HG02938 (cell line): ENCODE measurements around the gene NPAS3.

Source experiments
- ATAC-seq: cut with Tn5 transposase; IDR thresholded peaks from one replicate; pipeline ENCODE4 v1.9.1; 2021; ENCODE audit warnings: mild to moderate bottlenecking, moderate library complexity; ENCODE audit not compliant: unreplicated experiment

The NPAS3 gene

DNA sequence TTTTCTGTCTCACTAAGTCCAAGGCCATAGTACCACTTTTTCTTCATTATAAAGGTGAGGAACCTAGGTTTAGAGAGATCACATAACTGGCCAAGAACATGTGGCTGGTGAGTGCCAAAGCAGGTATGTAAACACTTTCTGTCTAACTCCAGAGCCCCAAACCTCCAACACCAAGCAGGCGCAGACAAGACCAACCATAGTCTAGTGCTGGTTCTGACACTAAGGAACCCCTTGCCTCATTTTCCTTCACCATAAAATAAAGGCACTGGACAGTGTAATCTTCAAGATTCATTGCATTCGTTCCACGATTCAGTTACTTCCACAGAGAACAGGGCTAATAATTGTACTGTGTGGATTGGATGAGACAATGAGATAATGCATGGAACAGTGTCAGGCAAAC, 71.0 kb downstream of the NPAS3 start:
- ATAC-seq: no peak

- ATAC-seq: no peak
These were observed 71.8 kb downstream of the NPAS3 start for GRCh38 chr14:33010495-33010894.

DNA sequence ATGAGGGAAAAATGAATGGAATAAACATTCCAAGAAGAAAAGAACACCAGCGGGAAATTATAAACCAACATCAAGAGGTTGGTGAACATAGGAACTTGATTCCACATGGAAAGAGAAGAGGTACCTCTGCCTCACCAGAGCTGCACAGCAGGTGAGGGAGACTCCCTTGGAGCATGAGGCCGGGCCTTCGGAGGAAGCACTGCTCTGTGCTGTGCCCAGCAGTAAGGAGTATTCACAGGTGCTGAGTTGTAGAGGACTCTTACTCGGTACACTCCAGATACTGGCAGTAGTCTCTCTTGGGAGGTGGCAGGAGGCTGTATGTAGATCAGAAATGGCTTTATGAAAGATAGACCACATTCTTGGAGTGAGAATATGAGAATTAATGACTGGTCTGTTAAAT, 76.0 kb downstream of the NPAS3 start:
- no peak for ATAC-seq

GRCh38 chr14:33016613-33017012, 77.9 kb downstream of the NPAS3 start:
- ATAC-seq: no peak

DNA sequence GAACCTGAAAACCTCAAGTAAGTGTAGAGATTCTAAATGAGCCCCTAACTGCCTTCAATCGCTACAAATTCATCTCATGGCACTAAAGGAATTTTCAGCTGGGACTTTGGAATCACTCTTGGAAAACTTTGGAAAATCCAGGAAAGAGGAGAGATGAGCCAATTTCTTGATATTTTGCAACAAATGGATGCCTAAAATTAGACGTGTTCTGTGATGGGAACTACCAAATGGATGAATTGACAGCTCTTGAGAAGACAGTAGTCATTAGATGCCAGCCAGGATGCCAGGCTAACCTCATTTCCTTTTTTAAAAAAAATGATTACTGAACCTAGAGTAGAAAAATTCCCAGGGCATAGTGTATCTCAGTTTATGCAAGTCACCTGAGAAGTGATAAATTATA, 78.3 kb downstream of the NPAS3 start:
- ATAC-seq: no peak

GRCh38 chr14:33019346-33019745, 80.7 kb downstream of the NPAS3 start:
- no peak for ATAC-seq

DNA sequence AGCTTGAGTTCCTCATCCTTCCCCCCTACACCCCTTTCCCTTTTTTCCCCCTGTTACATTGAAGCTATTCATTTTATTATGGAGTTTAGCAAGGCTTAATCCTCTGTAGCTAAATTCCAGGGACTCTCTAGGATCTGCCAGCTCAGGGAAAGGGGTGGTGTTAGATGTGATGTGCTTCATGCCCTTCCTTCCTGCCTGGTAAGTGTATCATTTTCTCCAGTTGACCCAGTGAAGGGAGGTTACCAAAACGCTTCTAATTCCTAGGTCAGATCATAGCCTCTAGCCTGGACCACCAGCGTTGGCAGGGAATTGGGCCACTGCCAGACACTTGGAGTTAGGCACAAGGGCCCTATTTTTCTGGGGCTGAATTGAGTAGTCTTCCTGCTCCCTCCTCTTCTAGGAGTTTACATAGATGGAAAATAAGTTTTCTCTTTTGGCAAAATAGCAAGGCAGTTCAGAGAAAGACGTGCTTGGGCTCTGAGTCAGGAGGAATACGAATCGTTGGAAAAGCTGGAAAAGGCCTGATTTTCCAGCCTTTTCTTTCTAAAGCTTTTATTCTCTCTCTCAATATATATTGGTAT, 88.3 kb downstream of the NPAS3 start:
- ATAC-seq: no peak

- ATAC-seq: no peak
These were observed 90.8 kb downstream of the NPAS3 start for GRCh38 chr14:33029511-33029910.

DNA sequence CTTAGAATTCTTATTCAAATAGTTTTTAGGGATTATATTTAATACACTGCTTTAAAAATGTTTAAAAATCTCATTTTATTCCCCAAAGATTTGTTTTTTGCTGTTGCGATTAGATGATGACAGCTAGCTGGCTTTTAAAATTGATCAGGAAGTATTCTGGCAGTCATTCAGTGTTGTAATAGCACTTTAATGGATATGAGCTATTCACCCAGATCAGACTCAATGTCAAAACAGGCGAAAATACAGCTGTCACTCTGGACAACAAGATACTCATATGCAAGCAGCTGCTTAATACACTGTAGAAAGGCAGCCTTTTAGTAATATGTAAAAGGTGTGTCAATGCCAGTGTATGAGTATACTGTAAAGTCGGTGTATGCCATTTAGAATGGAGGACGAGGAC, 91.7 kb downstream of the NPAS3 start:
- ATAC-seq: no peak

GRCh38 chr14:33035416-33036194, 96.9 kb downstream of the NPAS3 start:
- ATAC-seq: no peak

GRCh38 chr14:33039311-33039710, 100.6 kb downstream of the NPAS3 start:
- ATAC-seq: no peak

- ATAC-seq: no peak
These were observed 101.9 kb downstream of the NPAS3 start for GRCh38 chr14:33040372-33041140.

- no peak for ATAC-seq
These were observed 103.9 kb downstream of the NPAS3 start for GRCh38 chr14:33042591-33042990.

GRCh38 chr14:33045760-33046159, 107.1 kb downstream of the NPAS3 start:
- ATAC-seq: no peak

DNA sequence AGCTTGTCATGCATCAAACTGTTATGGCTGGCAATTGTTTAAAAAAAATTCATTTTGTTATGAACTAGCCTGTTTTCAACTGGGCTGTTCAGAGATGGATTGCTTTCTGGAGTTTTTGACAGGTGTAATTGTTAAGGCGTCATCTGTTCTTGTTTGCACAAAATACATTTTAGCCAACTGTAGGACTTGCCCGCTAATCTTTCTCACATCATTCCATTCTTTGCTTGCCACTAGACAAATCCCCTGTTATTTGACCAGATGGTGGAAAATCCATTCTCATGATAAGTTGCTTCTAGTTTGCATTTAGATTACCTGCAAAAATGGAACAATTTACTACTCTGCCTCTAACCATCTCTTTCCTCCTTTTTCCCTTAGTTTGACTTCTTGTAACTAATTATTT, 114.3 kb downstream of the NPAS3 start:
- no peak for ATAC-seq

DNA sequence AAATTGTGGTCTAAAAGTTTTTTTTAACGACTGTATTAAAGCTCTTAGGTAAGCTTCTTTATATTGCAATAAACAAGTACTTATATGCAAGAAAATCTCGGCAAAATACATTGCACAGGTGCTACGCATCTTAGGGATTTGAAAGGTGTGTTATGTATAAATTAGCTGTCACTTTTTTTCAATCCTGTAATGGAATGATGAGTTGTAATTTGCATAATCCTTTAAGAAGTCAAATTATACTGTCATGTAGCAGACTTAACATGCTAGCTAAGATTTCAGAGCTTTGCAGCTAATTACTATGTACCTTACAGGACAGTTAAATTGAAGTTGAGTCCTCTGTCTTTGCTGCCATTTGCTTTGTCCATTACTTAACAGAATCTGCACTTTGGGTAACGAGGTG, 117.5 kb downstream of the NPAS3 start:
- no peak for ATAC-seq

DNA sequence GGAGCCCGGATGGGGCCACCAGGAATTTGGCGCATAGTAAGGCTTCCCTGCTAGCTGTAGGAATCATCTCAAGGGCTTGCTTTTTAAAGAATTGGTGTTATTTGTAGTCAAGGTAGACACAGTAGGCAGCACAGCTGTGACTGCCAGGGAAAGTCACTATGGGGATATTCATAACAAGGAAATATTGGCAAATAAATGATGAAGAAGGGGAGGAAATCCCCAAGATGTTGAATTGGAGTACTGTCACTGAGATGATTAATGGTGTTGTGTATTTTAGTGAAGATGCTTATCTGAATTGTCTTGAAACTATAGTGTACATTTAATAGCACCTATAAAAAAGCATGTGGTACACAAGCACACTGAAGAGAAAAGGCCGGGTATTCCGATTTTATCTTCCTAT, 118.9 kb downstream of the NPAS3 start:
- no peak for ATAC-seq

DNA sequence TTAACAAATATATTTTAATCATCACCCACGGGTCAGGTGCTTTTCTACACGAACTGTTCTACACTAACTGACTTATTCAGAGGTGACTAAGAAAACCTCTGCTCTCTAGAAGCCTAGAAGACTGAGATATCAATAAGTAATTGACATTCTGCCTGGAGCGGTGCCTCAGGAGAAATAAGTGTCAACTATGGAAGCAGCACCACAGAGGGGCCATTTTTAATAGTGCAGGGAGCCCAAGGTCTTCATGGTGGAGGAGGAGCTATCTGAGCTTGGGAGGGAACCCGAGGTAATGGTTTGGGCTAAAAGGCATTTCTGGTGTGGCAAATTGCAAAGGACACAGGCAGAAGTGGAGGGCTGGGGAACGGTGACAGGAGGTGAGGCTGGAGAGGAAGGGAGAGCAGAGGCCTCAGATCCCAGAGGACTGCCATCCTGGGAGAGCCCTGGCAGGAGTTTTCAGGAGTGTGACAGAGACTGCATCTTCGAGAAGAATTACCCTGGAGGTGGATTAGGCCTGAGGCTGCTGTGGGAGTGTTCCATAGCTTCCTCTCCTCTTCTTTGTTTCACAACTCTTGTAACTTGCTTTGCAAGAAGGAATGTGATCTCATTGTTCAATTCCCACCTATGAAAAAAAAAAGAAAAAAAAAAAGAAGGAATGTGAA, 123.1 kb downstream of the NPAS3 start:
- no peak for ATAC-seq

GRCh38 chr14:33062476-33062875, 123.8 kb downstream of the NPAS3 start:
- ATAC-seq: no peak

- no peak for ATAC-seq
These were observed 124.2 kb downstream of the NPAS3 start for GRCh38 chr14:33062881-33063280.

- no peak for ATAC-seq
These were observed 124.8 kb downstream of the NPAS3 start for GRCh38 chr14:33063521-33063920.

DNA sequence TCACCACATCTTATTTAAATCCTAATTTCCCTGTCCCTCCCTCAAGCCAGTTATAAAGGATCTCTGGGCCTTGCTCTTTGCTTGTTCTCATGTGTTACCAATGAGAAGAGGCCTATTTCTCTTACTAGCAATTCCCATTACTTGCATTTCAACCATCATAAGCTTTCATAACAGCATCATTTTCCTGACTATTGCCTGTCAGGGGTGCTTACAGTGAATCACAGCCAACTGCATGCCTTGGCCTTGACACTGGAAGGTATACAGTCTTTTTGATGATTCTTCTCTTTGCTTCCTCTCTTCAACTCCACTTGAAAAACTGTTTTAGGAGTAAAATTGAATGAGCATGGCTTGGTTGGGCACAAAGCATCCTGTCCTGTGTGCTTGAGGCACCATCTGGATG, 127.0 kb downstream of the NPAS3 start:
- no peak for ATAC-seq
